ENCODE results near the gene SFSWAP. TPM values are rescaled to one million over a fixed set of nuclear protein-coding genes. Genes with fewer than 3 reads are reported as not detected.

The SFSWAP gene
- polyA plus RNA-seq, 2 of the 4 experiments (the other 2 are of a cell fraction) = 21.8 to 23.5 TPM

GRCh38 chr12:131815131-131815530 lies 104.2 kb downstream of the SFSWAP start:
- TF ChIP-seq POLR2A (IDR thresholded peaks at IDR 0.05; ENCODE audit: low read length) (no peak), HOXA7 (CRISPR knock-in tag; IDR thresholded peaks at IDR 0.05) (no peak), CHD2 (IDR thresholded peaks at IDR 0.05; ENCODE audit: low read length, partially characterized antibody) (no peak), MAZ (IDR thresholded peaks at IDR 0.05; ENCODE audit: borderline replicate concordance, low read depth, low read length) (no peak), BCL3 (IDR thresholded peaks at IDR 0.05) (no peak), MAFK (IDR thresholded peaks at IDR 0.05; ENCODE audit: partially characterized antibody) (no peak), KDM5A (IDR thresholded peaks at IDR 0.05) (no peak), E2F6 (IDR thresholded peaks at IDR 0.05; ENCODE audit: borderline replicate concordance, low read depth) (no peak), ESRRA (IDR thresholded peaks at IDR 0.05; ENCODE audit: borderline replicate concordance, low read length) (no peak), RCOR1 (IDR thresholded peaks at IDR 0.05; ENCODE audit: low read depth, low read length) (no peak), CTCF (IDR thresholded peaks at IDR 0.05) (no peak), EHMT2 (IDR thresholded peaks at IDR 0.05; ENCODE audit: low read depth) (no peak), RARB (CRISPR knock-in tag; IDR thresholded peaks at IDR 0.05) (no peak)
- TF ChIP-seq, protein P1, sequence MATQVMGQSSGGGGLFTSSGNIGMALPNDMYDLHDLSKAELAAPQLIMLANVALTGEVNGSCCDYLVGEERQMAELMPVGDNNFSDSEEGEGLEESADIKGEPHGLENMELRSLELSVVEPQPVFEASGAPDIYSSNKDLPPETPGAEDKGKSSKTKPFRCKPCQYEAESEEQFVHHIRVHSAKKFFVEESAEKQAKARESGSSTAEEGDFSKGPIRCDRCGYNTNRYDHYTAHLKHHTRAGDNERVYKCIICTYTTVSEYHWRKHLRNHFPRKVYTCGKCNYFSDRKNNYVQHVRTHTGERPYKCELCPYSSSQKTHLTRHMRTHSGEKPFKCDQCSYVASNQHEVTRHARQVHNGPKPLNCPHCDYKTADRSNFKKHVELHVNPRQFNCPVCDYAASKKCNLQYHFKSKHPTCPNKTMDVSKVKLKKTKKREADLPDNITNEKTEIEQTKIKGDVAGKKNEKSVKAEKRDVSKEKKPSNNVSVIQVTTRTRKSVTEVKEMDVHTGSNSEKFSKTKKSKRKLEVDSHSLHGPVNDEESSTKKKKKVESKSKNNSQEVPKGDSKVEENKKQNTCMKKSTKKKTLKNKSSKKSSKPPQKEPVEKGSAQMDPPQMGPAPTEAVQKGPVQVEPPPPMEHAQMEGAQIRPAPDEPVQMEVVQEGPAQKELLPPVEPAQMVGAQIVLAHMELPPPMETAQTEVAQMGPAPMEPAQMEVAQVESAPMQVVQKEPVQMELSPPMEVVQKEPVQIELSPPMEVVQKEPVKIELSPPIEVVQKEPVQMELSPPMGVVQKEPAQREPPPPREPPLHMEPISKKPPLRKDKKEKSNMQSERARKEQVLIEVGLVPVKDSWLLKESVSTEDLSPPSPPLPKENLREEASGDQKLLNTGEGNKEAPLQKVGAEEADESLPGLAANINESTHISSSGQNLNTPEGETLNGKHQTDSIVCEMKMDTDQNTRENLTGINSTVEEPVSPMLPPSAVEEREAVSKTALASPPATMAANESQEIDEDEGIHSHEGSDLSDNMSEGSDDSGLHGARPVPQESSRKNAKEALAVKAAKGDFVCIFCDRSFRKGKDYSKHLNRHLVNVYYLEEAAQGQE (IDR thresholded peaks at IDR 0.05) = no peak
- TF ChIP-seq, protein P2, sequence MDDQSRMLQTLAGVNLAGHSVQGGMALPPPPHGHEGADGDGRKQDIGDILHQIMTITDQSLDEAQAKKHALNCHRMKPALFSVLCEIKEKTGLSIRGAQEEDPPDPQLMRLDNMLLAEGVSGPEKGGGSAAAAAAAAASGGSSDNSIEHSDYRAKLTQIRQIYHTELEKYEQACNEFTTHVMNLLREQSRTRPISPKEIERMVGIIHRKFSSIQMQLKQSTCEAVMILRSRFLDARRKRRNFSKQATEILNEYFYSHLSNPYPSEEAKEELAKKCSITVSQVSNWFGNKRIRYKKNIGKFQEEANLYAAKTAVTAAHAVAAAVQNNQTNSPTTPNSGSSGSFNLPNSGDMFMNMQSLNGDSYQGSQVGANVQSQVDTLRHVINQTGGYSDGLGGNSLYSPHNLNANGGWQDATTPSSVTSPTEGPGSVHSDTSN (IDR thresholded peaks at IDR 0.05) = no peak
- H3K9me3 ChIP-seq = no peaks in the 10 kb centered on the region
- no peaks in the 10 kb centered on the region for H3K4me1 ChIP-seq
- ATAC-seq (no peak), DNase-seq (ENCODE audit: low read depth in 1 of 2, low spot score in 1 of 2) (no peak), FAIRE-seq (no peak)
- ChIA-PET POLR2A (no interaction called here), CTCF (interaction anchor here (1.7 kb wide), 1 partner anchor 898 kb away, joined by 3 read pairs; no protein-coding TSS in a partner anchor)
- H3K27ac ChIP-seq = no peak overlapping the region
- 60% methylated on average over 7 of the region's 7 CpGs for WGBS (ENCODE audit: missing lambda C conversion rate)
- H3K4me3 ChIP-seq = no peak overlapping the region
- H3K4me2 ChIP-seq = no peak overlapping the region

DNA sequence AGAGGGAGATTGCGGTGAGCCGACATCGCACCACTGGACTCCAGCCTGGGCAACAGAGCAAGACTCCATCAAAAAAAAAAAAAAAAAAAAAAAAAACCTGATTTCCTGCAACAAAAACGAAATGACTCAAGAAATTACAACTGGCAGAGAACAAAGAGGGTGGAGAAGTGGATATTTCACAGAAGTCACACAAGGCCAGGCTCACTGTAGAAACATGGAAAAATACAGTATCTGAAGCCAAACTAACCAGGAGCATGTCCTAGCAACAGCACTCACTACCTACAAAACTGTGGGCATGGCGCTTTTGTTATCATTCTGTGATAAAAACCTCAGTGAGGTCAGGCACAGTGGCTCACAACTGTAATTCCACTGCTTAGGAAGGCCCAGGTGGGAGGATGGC lies 105.6 kb downstream of the SFSWAP start:
- ATAC-seq (no peak), FAIRE-seq (no peak), DNase-seq (ENCODE audit: low read depth in 1 of 2, low spot score in 1 of 2) (no peak)
- 56% methylated on average over 5 of the region's 5 CpGs for WGBS (ENCODE audit: missing lambda C conversion rate)
- H3K4me2 ChIP-seq = no peak overlapping the region
- ChIA-PET POLR2A (no interaction called here), CTCF (interaction anchor here (1.1 to 1.7 kb wide), 2 partner anchors 14 to 900 kb away, joined by 3 to 8 read pairs; no protein-coding TSS in a partner anchor)
- H3K4me3 ChIP-seq = no peak overlapping the region
- no peaks in the 10 kb centered on the region for H3K4me1 ChIP-seq
- H3K9me3 ChIP-seq = no peaks in the 10 kb centered on the region
- no peak overlapping the region for H3K27ac ChIP-seq
- TF ChIP-seq NR3C1 (IDR thresholded peaks at IDR 0.05) (no peak), POLR2AphosphoS2 (conservative IDR thresholded peaks at IDR 0.05; ENCODE audit: low read length) (no peak), ZC3H11A (IDR thresholded peaks at IDR 0.05) (no peak), E2F6 (IDR thresholded peaks at IDR 0.05; ENCODE audit: borderline replicate concordance, low read depth) (no peak), HDAC2 (IDR thresholded peaks at IDR 0.05) (no peak), MAZ (IDR thresholded peaks at IDR 0.05; ENCODE audit: borderline replicate concordance, low read depth, low read length) (no peak), KDM5A (IDR thresholded peaks at IDR 0.05) (no peak), PHF8 (IDR thresholded peaks at IDR 0.05; ENCODE audit: borderline replicate concordance, low read depth) (no peak), CTCF (IDR thresholded peaks at IDR 0.05) (no peak), RAD21 (conservative IDR thresholded peaks at IDR 0.05 in 1 of 2, IDR thresholded peaks at IDR 0.05 in 1 of 2) (no peak), TFCP2L1 (CRISPR knock-in tag; IDR thresholded peaks at IDR 0.05) (no peak), BHLHE40 (IDR thresholded peaks at IDR 0.05; ENCODE audit: low read depth, low read length) (no peak), KDM1A (IDR thresholded peaks at IDR 0.05; ENCODE audit: low read depth) (no peak)
- TF ChIP-seq, protein P3, sequence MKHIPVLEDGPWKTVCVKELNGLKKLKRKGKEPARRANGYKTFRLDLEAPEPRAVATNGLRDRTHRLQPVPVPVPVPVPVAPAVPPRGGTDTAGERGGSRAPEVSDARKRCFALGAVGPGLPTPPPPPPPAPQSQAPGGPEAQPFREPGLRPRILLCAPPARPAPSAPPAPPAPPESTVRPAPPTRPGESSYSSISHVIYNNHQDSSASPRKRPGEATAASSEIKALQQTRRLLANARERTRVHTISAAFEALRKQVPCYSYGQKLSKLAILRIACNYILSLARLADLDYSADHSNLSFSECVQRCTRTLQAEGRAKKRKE (CRISPR knock-in tag; IDR thresholded peaks at IDR 0.05; ENCODE audit: low read depth) = no peak

Measured in A549 (cell line).